GM23338 (cell line): ENCODE measurements around the gene ABL1. TPM values are rescaled to one million over a fixed set of nuclear protein-coding genes. Genes with fewer than 3 reads are reported as not detected.

Source experiments
- ATAC-seq: fragments of 200-7000 bp; cut with Tn5 transposase; 3 replicates; pipeline ENCODE4 v1.9.1; 2020
- DNase-seq: peaks from one replicate; pipeline ENCODE4 v3.0.0-alpha.2; 2015; ENCODE audit warnings: low spot score
- H2AFZ ChIP-seq: fragments of 200-600 bp; sonication (generic); 2 replicates; pipeline ENCODE4 v1.8.0; 2016; ENCODE audit warnings: antibody characterized with exemption, mild to moderate bottlenecking, moderate library complexity
- H3F3A ChIP-seq: fragments of 200-600 bp; sonication (generic); replicated peaks from 2 replicates; pipeline ENCODE4 v1.8.0; 2017; ENCODE audit warnings: antibody characterized with exemption, mixed run types, low read depth
- H3K27ac ChIP-seq: fragments of 200-600 bp; sonication (generic); 2 replicates; pipeline ENCODE4 v1.6.1; 2016; ENCODE audit warnings: low read depth
- H3K27me3 ChIP-seq: fragments of 200-600 bp; sonication (generic); 2 replicates; pipeline ENCODE4 v1.8.0; 2016; ENCODE audit warnings: mild to moderate bottlenecking, mixed run types, moderate library complexity; ENCODE audit not compliant: insufficient read depth
- H3K36me3 ChIP-seq: fragments of 200-600 bp; sonication (generic); 2 replicates; pipeline ENCODE4 v1.8.0; 2016; ENCODE audit warnings: mild to moderate bottlenecking; ENCODE audit not compliant: insufficient read depth
- H3K4me1 ChIP-seq: fragments of 200-600 bp; sonication (generic); 2 replicates; pipeline ENCODE4 v1.8.0; 2016; ENCODE audit warnings: mild to moderate bottlenecking, moderate library complexity; ENCODE audit not compliant: insufficient read depth
- H3K4me2 ChIP-seq: fragments of 200-600 bp; sonication (generic); 2 replicates; pipeline ENCODE4 v1.7.1; 2017; ENCODE audit warnings: mixed run types
- H3K4me3 ChIP-seq: fragments of 200-600 bp; sonication (generic); 2 replicates; pipeline ENCODE4 v1.6.1; 2016; ENCODE audit warnings: mixed run types
- H3K79me2 ChIP-seq: fragments of 200-600 bp; sonication (generic); replicated peaks from 2 replicates; pipeline ENCODE4 v1.8.0; 2017; ENCODE audit warnings: mild to moderate bottlenecking; ENCODE audit not compliant: insufficient read depth
- H3K9me2 ChIP-seq: fragments of 200-600 bp; sonication (generic); 2 replicates; pipeline ENCODE4 v1.8.0; 2017; ENCODE audit not compliant: insufficient read depth
- H4K20me1 ChIP-seq: fragments of 200-600 bp; sonication (generic); replicated peaks from 2 replicates; pipeline ENCODE4 v1.8.0; 2017; ENCODE audit warnings: mild to moderate bottlenecking; ENCODE audit not compliant: insufficient read depth
- H3K27ac Mint-ChIP-seq: 2 replicates; pipeline ENCODE4 v1.8.0; 2020; ENCODE audit warnings: inconsistent platforms, mild to moderate bottlenecking, moderate library complexity, mixed read lengths
- H3K27me3 Mint-ChIP-seq: 3 replicates; pipeline ENCODE4 v1.8.0; 2022; ENCODE audit warnings: low read depth, mild to moderate bottlenecking, moderate library complexity, mixed read lengths, inconsistent platforms; ENCODE audit not compliant: insufficient read depth, poor library complexity
- H3K36me3 Mint-ChIP-seq: 3 replicates; pipeline ENCODE4 v1.8.0; 2021; ENCODE audit warnings: low read depth, mild to moderate bottlenecking, inconsistent platforms, moderate library complexity, mixed read lengths
- H3K4me1 Mint-ChIP-seq: 3 replicates; pipeline ENCODE4 v1.8.0; 2020; ENCODE audit warnings: mild to moderate bottlenecking, inconsistent platforms, mixed read lengths
- H3K4me3 Mint-ChIP-seq: 3 replicates; pipeline ENCODE4 v1.8.0; 2021; ENCODE audit warnings: moderate library complexity, mild to moderate bottlenecking, inconsistent platforms, mixed read lengths
- H3K9me3 Mint-ChIP-seq: 3 replicates; pipeline ENCODE4 v1.8.0; 2020; ENCODE audit warnings: moderate library complexity, mild to moderate bottlenecking, inconsistent platforms, mixed read lengths
- JUNB ChIP-seq: IDR thresholded peaks from one replicate; pipeline ENCODE4 v1.6.1; 2016; ENCODE audit warnings: antibody characterized with exemption; ENCODE audit not compliant: unreplicated experiment
- NANOG ChIP-seq: IDR thresholded peaks from 2 replicates; pipeline ENCODE4 v1.6.1; 2016; ENCODE audit warnings: antibody characterized with exemption, borderline replicate concordance
- REST ChIP-seq: IDR thresholded peaks from one replicate; pipeline ENCODE4 v1.6.1; 2018; ENCODE audit warnings: antibody characterized with exemption; ENCODE audit not compliant: unreplicated experiment
- ZNF114 ChIP-seq: fragments of 250-450 bp; sonication (Bioruptor Pico); IDR thresholded peaks from 2 replicates; pipeline ENCODE4 v1.5.0; 2020; ENCODE audit warnings: mild to moderate bottlenecking, moderate library complexity
- ZNF331 ChIP-seq: fragments of 250-450 bp; sonication (Bioruptor Pico); IDR thresholded peaks from 2 replicates; pipeline ENCODE4 v1.5.0; 2020; ENCODE audit warnings: low read depth, mild to moderate bottlenecking, moderate library complexity
- polyA plus RNA-seq: library from polyadenylated mRNA; unstranded; fragments of >200 nt; fragmentation: Nextera tagmentation; extraction: Ambion mirVana; gene quantifications from 2 replicates; pipeline ENCODE4 v1.2.1, GENCODE V29; 2016
- total RNA-seq: library from RNA; depleted of rRNA; stranded (reverse); fragments of >200 nt; shearing (Covaris generic); gene quantifications from 2 replicates; pipeline ENCODE4 v1.2.3, GENCODE V29; 2014
- TF ChIP-seq, protein P1 (sequence below), 2 experiments: fragments of 200-600 bp in 1 of 2; sonication (generic) in 1 of 2; conservative IDR thresholded peaks; 2 replicates each; pipeline versions ENCODE4 v1.5.1 to v1.6.1; 2016 to 2017; ENCODE audit warnings: antibody characterized with exemption in 2 of 2, low read depth in 2 of 2, mild to moderate bottlenecking in 2 of 2, moderate library complexity in 1 of 2
- TF ChIP-seq, protein P2 (sequence below): IDR thresholded peaks from 2 replicates; pipeline ENCODE4 v1.6.1; 2016; ENCODE audit warnings: antibody characterized with exemption

Gene ABL1
- total and polyA plus RNA-seq, 2 experiments from 2014 or later, result 20.7 to 85.1 TPM

GRCh38 chr9:130815242-130815808, 19.7 kb upstream of the ABL1 start:
- Histone ChIP-seq H4K20me1 (no peaks in the 10 kb centered on the region), H3K27ac (no peak overlapping the region), H3K4me2 (no peak overlapping the region), H3K79me2 (peaks cover 9% of the 10 kb centered on the region), H3K4me1 (no peaks in the 10 kb centered on the region), H3F3A (no peaks in the 10 kb centered on the region), H3K4me3 (no peak overlapping the region), H3K9me2 (no peaks in the 10 kb centered on the region), H2AFZ (no peak overlapping the region), H3K27me3 (no peaks in the 10 kb centered on the region), H3K36me3 (no peaks in the 10 kb centered on the region)
- peaks cover under 1% of the 10 kb centered on the region; the same call in 1 of the 3 replicates for H3K4me1 Mint-ChIP-seq
- no peak for ATAC-seq
- H3K9me3 Mint-ChIP-seq, result peaks cover 8% of the 10 kb centered on the region; the same call in 2 of the 3 replicates
- H3K36me3 Mint-ChIP-seq, result peaks cover 12% of the 10 kb centered on the region; the same call in 2 of the 3 replicates
- no peak for DNase-seq
- H3K27ac Mint-ChIP-seq, result peak overlapping the region; percentile 19; the same call in 1 of the 2 replicates
- H3K4me3 Mint-ChIP-seq, result no peak overlapping the region
- TF ChIP-seq ZNF114 (CRISPR knock-in tag) (no peak), REST (no peak), JUNB (no peak), ZNF331 (no peak), NANOG (no peak)
- TF ChIP-seq, protein P1, sequence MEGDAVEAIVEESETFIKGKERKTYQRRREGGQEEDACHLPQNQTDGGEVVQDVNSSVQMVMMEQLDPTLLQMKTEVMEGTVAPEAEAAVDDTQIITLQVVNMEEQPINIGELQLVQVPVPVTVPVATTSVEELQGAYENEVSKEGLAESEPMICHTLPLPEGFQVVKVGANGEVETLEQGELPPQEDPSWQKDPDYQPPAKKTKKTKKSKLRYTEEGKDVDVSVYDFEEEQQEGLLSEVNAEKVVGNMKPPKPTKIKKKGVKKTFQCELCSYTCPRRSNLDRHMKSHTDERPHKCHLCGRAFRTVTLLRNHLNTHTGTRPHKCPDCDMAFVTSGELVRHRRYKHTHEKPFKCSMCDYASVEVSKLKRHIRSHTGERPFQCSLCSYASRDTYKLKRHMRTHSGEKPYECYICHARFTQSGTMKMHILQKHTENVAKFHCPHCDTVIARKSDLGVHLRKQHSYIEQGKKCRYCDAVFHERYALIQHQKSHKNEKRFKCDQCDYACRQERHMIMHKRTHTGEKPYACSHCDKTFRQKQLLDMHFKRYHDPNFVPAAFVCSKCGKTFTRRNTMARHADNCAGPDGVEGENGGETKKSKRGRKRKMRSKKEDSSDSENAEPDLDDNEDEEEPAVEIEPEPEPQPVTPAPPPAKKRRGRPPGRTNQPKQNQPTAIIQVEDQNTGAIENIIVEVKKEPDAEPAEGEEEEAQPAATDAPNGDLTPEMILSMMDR (conservative IDR thresholded peaks at IDR 0.05; ENCODE audit: low read depth in 2 of 2), result no peak
- TF ChIP-seq, protein P2, sequence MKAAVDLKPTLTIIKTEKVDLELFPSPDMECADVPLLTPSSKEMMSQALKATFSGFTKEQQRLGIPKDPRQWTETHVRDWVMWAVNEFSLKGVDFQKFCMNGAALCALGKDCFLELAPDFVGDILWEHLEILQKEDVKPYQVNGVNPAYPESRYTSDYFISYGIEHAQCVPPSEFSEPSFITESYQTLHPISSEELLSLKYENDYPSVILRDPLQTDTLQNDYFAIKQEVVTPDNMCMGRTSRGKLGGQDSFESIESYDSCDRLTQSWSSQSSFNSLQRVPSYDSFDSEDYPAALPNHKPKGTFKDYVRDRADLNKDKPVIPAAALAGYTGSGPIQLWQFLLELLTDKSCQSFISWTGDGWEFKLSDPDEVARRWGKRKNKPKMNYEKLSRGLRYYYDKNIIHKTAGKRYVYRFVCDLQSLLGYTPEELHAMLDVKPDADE, result no peak
- peaks cover 1% of the 10 kb centered on the region for H3K27me3 Mint-ChIP-seq

- H3K4me1 ChIP-seq, result no peaks in the 10 kb centered on the region; the same call in 1 of the 2 replicates
- H3K4me2 ChIP-seq, result no peak overlapping the region
- H3K36me3 Mint-ChIP-seq, result peaks cover 12% of the 10 kb centered on the region; the same call in 2 of the 3 replicates
- H4K20me1 ChIP-seq, result no peaks in the 10 kb centered on the region
- peaks cover 8% of the 10 kb centered on the region; the same call in 2 of the 3 replicates for H3K9me3 Mint-ChIP-seq
- no peak overlapping the region for H3K27ac ChIP-seq
- no peaks in the 10 kb centered on the region for H3K9me2 ChIP-seq
- no peaks in the 10 kb centered on the region for H3K36me3 ChIP-seq
- H3K27me3 ChIP-seq, result no peaks in the 10 kb centered on the region
- peaks cover 1% of the 10 kb centered on the region for H3K27me3 Mint-ChIP-seq
- peaks cover 7% of the 10 kb centered on the region for H3K4me1 Mint-ChIP-seq
- no peak overlapping the region for H2AFZ ChIP-seq
- H3K27ac Mint-ChIP-seq, result no peak overlapping the region
- DNase-seq (no peak), ATAC-seq (no peak)
- H3F3A ChIP-seq, result no peaks in the 10 kb centered on the region
- H3K4me3 Mint-ChIP-seq, result no peak overlapping the region
- peaks cover 24% of the 10 kb centered on the region for H3K79me2 ChIP-seq
- no peak overlapping the region for H3K4me3 ChIP-seq
- TF ChIP-seq, protein P1 (conservative IDR thresholded peaks at IDR 0.05; ENCODE audit: low read depth in 2 of 2), result no peak
- TF ChIP-seq JUNB, result no peak
Measured at GRCh38 chr9:130817914-130818313, 17.1 kb upstream of the ABL1 start.
